Measurements from ENCODE around the gene GAL3ST3.
"Not testable (repeated sequence)": the region's sequence is repeated elsewhere in the genome, so short reads cannot be mapped to it uniquely, and the experiment has no call there.

The GAL3ST3 gene

GRCh38 chr11:66012371-66012945 is 36.5 kb downstream of the GAL3ST3 start:
- no peak for DNase-seq

- DNase-seq: no peak
Measured at GRCh38 chr11:66011785-66012303, 37.1 kb downstream of the GAL3ST3 start, which contains the start of gene CST6. Gene CST6, plus strand, starts transcription at chr11:66012008. Its CDS starts 37 bp downstream, at chr11:66012045.

- no peak for DNase-seq
Measured at GRCh38 chr11:66011239-66011784, 37.6 kb downstream of the GAL3ST3 start.

GRCh38 chr11:66010036-66010435 is 38.9 kb downstream of the GAL3ST3 start:
- not testable (repeated sequence) for DNase-seq

- DNase-seq: no peak
Measured at GRCh38 chr11:66008468-66009101, 40.4 kb downstream of the GAL3ST3 start.

- DNase-seq: no peak
Measured at GRCh38 chr11:66008095-66008467, 40.9 kb downstream of the GAL3ST3 start.

- no peak for DNase-seq
Measured at GRCh38 chr11:66007201-66007634, 41.7 kb downstream of the GAL3ST3 start.

GRCh38 chr11:66006891-66007176 is 42.1 kb downstream of the GAL3ST3 start:
- DNase-seq: no peak

- no peak for DNase-seq
Measured at GRCh38 chr11:66006134-66006890, 42.6 kb downstream of the GAL3ST3 start.

GRCh38 chr11:66004186-66004585 is 44.8 kb downstream of the GAL3ST3 start:
- DNase-seq: no peak

GRCh38 chr11:66003291-66003690 is 45.7 kb downstream of the GAL3ST3 start:
- no peak for DNase-seq

- no peak for DNase-seq
Measured at GRCh38 chr11:66002648-66003225, 46.2 kb downstream of the GAL3ST3 start.

GRCh38 chr11:66001942-66002647 is 46.9 kb downstream of the GAL3ST3 start, which contains the start of the genes BANF1 and EIF1AD:
Gene BANF1, plus strand, starts transcription at chr11:66002503. Its CDS starts 748 bp downstream, at chr11:66003251.
Gene EIF1AD, minus strand, starts transcription at chr11:66002157. Its CDS starts 1,768 bp downstream, at chr11:66000389.
- peak; percentile 88 for DNase-seq

- DNase-seq: no peak
Measured at GRCh38 chr11:65997286-65997685, 51.7 kb downstream of the GAL3ST3 start.

GRCh38 chr11:65992056-65992455 is 56.9 kb downstream of the GAL3ST3 start:
- no peak for DNase-seq

Measured in NCI-H2107 (cell line).